Stimulated activated naive B cell treated with anti-CD40 and anti-IgM and Interleukin-4, amounts not matched to agents 10 μg/mL and 1 μg/mL and 100 μg/mL, for 72 hours (primary cell): ENCODE measurements around the gene SNRNP27.

Source experiments
- ATAC-seq, 2 donors: fragments of 150-1000 bp; cut with Tn5 transposase; replicated peaks; 2 replicates each; pipeline ENCODE4 v1.10.0; 2021; ENCODE audit warnings: moderate library complexity in 1 of 2
- DNase-seq: peaks from one replicate; pipeline ENCODE4 v3.0.0; 2021
- H3K27ac Mint-ChIP-seq: one replicate; pipeline ENCODE4 v1.8.0; 2022; ENCODE audit warnings: mild to moderate bottlenecking, mixed read lengths
- H3K27me3 Mint-ChIP-seq, 2 donors: one replicate each; pipeline ENCODE4 v1.8.0; 2022; ENCODE audit warnings: mixed read lengths in 2 of 2
- H3K36me3 Mint-ChIP-seq, 2 donors: one replicate each; pipeline ENCODE4 v1.8.0; 2022; ENCODE audit warnings: mixed read lengths in 2 of 2, mild to moderate bottlenecking in 1 of 2
- H3K4me1 Mint-ChIP-seq, 2 donors: one replicate each; pipeline ENCODE4 v1.8.0; 2022; ENCODE audit warnings: mixed read lengths in 2 of 2, mild to moderate bottlenecking in 1 of 2
- H3K4me3 Mint-ChIP-seq, 2 donors: one replicate each; pipeline ENCODE4 v1.8.0; 2022; ENCODE audit warnings: mild to moderate bottlenecking in 2 of 2, mixed read lengths in 2 of 2, moderate library complexity in 1 of 2
- H3K9me3 Mint-ChIP-seq, 2 donors: one replicate each; pipeline ENCODE4 v1.8.0; 2022; ENCODE audit warnings: mixed read lengths in 2 of 2, mild to moderate bottlenecking in 1 of 2

SNRNP27 gene

DNA sequence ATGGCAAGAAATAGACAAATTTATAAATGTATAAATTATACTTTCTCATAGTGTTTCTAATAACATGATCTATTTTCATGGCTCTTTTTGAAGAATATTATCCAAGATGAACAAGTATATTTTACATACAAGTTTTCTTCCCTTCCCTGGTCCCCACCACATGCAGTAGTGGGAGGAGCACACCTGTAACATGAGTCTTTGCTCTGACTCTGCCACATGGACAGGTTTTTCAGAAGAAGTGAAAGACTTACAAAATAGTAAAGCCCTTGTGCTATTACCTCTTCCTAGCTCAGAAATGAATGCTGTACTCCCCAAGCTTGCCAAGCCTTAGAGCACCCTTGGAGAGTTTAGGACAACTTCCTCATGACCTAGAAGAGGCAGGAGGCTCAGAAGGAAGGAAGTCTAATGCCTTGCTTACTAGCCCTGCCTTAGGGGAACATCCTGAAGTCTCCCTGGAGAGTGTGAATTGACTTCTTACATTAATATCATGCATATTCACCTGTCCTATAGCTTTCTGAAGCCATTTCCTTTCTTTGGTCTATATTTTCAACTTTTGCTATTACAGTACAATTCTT lies 39.6 kb downstream of the SNRNP27 start:
- ATAC-seq: no peak

DNA sequence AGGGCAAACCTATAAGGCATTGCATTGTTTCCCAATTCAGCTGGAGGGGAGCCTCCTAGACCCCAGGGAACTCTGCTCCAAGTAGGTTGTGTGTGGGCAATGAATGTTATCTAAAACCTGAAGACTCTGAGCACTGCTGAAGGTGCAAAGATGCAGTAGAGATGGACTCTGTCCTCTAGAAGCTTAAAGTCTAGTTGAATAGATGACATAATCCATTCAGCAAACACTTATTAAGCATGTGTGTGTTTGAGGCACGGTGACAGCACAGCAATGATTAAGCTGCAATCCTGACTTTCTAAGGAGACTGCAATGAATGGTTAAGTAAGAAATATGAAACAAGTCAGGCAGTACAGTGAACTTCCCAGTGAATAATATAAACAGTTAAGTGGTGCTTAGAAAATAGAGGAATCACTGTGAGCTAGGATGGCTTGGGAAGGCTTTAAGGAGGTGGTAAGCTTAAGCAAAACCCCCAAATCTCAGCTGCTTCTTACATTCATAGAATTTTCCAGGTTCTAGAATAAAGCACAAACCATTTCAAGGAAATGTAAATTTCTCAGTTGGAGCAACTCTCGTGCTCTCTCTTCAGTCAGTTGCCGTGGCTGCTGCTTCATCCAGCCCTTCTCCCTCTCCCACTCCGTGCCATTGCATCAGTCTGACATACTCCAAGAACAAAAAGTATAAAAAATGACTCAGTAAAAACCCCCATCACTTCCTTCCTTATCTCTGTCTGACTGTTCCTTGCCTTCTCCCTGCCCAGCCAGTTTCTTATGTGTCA lies 40.3 kb downstream of the SNRNP27 start:
- H3K27me3 Mint-ChIP-seq: no peaks in the 10 kb centered on the region
- peaks cover 40 to 50% of the 10 kb centered on the region in 2 donors for H3K36me3 Mint-ChIP-seq
- H3K4me3 Mint-ChIP-seq: no peak overlapping the region

More for the DNA sequence above, 39.6 kb downstream of the SNRNP27 start:
- no peak for DNase-seq
- no peaks in the 10 kb centered on the region for H3K9me3 Mint-ChIP-seq
- H3K36me3 Mint-ChIP-seq: peaks cover 36 to 47% of the 10 kb centered on the region in 2 donors
- H3K27ac Mint-ChIP-seq: no peak overlapping the region
- no peaks in the 10 kb centered on the region for H3K27me3 Mint-ChIP-seq
- H3K4me3 Mint-ChIP-seq: no peak overlapping the region
- H3K4me1 Mint-ChIP-seq: peaks cover 16 to 29% of the 10 kb centered on the region in 2 donors

DNA sequence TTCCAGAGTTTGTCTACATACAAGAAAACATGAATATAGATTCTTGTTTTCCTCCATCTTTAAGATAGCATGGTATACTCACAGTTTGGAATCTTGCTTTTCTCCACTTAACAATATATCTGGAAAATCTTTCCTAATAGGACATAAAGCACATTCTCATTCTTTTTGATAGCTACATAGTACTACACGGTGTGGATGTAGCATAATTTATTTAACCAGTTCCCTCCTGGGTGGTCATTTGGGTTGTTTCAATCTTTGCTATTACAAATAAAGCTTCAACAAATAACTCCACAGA lies 40.8 kb downstream of the SNRNP27 start:
- no peaks in the 10 kb centered on the region for H3K27me3 Mint-ChIP-seq
- H3K4me1 Mint-ChIP-seq: peaks cover 16 to 29% of the 10 kb centered on the region in 2 donors
- H3K4me3 Mint-ChIP-seq: no peak overlapping the region

More for the DNA sequence above, 40.3 kb downstream of the SNRNP27 start:
- ATAC-seq (peak; percentile 33 to 72), DNase-seq (no peak)
- Mint-ChIP-seq H3K4me1 (peaks cover 16 to 29% of the 10 kb centered on the region in 2 donors), H3K9me3 (no peaks in the 10 kb centered on the region), H3K27ac (no peak overlapping the region)

DNA sequence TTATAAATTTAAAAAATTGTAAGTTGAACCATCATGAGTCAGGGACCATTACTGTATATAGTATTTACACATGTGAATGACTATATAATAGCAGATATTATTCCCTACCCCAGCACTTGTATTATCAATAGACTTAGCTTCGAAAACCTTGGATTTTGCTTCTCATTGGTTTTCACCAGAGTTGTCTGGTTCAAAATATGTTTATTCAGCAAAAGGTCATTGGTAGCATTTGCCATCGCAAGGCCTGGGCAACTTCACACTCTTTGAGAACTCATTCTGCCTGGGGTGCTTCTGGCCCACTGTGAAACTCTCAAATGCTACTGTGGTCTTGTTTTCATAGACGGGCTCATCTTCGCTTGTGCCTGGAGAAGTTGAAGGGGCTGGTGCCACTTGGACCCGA lies 41.3 kb downstream of the SNRNP27 start:
- H3K27ac Mint-ChIP-seq: no peak overlapping the region
- peaks cover 16 to 28% of the 10 kb centered on the region in 2 donors for H3K4me1 Mint-ChIP-seq
- ATAC-seq (no peak), DNase-seq (no peak)
- peaks cover 45 to 53% of the 10 kb centered on the region in 2 donors for H3K36me3 Mint-ChIP-seq
- no peaks in the 10 kb centered on the region for H3K27me3 Mint-ChIP-seq
- no peaks in the 10 kb centered on the region for H3K9me3 Mint-ChIP-seq
- no peak overlapping the region for H3K4me3 Mint-ChIP-seq

More for the DNA sequence above, 40.8 kb downstream of the SNRNP27 start:
- no peak for ATAC-seq
- Mint-ChIP-seq H3K36me3 (peaks cover 43 to 50% of the 10 kb centered on the region in 2 donors), H3K27ac (no peak overlapping the region), H3K9me3 (no peaks in the 10 kb centered on the region)
- no peak for DNase-seq

DNA sequence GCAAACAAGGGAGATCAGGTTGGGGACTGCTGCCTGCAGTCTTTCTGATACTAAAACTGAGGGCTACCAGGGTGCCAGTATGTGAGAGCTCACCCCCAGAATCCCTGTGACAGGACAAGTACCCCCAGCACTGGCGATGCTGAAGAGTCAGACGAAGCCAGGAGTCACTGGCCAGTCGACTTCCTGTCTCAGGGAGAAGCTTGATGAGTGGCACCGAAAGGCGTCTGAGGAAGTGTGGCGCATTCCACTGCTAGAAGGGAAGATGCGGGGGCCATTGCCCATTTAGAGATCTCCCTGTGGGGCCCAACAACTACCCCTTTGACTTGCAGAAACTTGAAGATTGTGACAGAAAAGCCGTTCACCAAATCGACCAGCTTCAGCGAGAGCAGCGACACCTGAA lies 43.1 kb downstream of the SNRNP27 start:
- H3K9me3 Mint-ChIP-seq: no peaks in the 10 kb centered on the region
- H3K27ac Mint-ChIP-seq: no peak overlapping the region
- H3K36me3 Mint-ChIP-seq: peaks cover 45 to 52% of the 10 kb centered on the region in 2 donors
- ATAC-seq (no peak), DNase-seq (no peak)
- H3K27me3 Mint-ChIP-seq: no peaks in the 10 kb centered on the region
- no peak overlapping the region for H3K4me3 Mint-ChIP-seq
- H3K4me1 Mint-ChIP-seq: peaks cover 13 to 19% of the 10 kb centered on the region in 2 donors

DNA sequence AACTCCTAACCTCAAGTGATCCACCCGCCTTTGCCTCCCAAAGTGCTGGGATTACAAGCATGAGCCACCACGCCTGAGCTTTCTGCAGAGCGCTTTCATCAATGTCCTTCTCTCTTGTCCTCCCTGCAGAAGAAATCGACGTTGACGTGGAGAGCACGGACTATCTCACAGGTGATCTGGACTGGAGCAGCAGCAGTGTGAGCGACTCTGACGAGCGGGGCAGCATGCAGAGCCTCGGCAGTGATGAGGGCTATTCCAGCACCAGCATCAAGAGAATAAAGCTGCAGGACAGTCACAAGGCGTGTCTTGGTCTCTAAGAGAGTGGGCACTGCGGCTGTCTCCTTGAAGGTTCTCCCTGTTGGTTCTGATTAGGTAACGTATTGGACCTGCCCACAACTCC lies 44.2 kb downstream of the SNRNP27 start:
- Mint-ChIP-seq H3K9me3 (no peaks in the 10 kb centered on the region), H3K4me1 (peaks cover 9 to 14% of the 10 kb centered on the region in 2 donors), H3K27ac (no peak overlapping the region), H3K27me3 (no peaks in the 10 kb centered on the region), H3K36me3 (peaks cover 48 to 56% of the 10 kb centered on the region in 2 donors), H3K4me3 (no peak overlapping the region)
- DNase-seq: no peak
- no peak for ATAC-seq

DNA sequence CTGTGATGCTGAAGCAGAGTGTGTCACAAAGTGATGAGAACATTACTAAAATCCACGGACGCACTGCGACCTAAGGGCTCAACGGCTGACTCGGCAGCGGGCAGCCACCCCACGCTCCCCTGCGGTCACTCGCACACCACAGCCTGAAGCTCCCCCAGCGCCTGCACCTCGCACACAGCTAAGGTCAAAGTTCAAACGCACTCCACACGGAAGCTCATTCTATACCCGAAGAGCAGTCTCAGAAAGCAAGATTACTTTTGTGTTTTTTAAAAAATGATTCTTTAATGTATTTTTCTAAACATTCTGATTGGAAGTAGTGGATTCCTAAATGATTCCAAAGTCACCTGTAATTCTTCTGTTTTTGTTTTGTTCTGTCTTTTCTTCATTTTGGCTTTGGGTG lies 46.0 kb downstream of the SNRNP27 start:
- H3K4me1 Mint-ChIP-seq: no peaks in the 10 kb centered on the region
- ATAC-seq (no peak), DNase-seq (no peak)
- peaks cover 56 to 64% of the 10 kb centered on the region in 2 donors for H3K36me3 Mint-ChIP-seq
- H3K9me3 Mint-ChIP-seq: no peaks in the 10 kb centered on the region
- no peaks in the 10 kb centered on the region for H3K27me3 Mint-ChIP-seq
- no peak overlapping the region for H3K27ac Mint-ChIP-seq
- H3K4me3 Mint-ChIP-seq: no peak overlapping the region

DNA sequence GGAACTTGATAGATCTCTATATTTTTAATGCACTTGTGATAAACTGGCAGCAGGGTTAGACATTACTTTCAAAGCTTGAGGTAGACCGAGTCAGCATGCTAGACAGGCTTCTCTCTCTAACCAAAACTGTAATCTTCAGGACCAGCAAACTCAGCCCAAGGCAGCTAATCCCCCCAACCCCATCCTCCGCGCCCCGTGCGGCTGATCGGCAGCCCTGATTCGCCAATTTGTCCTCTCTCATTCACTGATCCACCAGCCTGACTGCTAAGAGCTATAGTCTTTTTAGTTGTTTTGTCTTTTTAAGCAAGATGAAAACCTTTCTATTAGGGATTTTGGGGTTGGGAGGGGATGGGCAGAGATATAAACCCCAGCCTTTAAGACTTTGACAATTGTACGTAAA lies 46.9 kb downstream of the SNRNP27 start:
- H3K9me3 Mint-ChIP-seq: no peaks in the 10 kb centered on the region
- peaks cover 0 to 3% of the 10 kb centered on the region in 2 donors for H3K27me3 Mint-ChIP-seq
- ATAC-seq (no peak), DNase-seq (no peak)
- H3K4me3 Mint-ChIP-seq: no peak overlapping the region
- peaks cover 0 to 2% of the 10 kb centered on the region in 2 donors for H3K4me1 Mint-ChIP-seq
- peaks cover 54 to 60% of the 10 kb centered on the region in 2 donors for H3K36me3 Mint-ChIP-seq
- no peak overlapping the region for H3K27ac Mint-ChIP-seq

DNA sequence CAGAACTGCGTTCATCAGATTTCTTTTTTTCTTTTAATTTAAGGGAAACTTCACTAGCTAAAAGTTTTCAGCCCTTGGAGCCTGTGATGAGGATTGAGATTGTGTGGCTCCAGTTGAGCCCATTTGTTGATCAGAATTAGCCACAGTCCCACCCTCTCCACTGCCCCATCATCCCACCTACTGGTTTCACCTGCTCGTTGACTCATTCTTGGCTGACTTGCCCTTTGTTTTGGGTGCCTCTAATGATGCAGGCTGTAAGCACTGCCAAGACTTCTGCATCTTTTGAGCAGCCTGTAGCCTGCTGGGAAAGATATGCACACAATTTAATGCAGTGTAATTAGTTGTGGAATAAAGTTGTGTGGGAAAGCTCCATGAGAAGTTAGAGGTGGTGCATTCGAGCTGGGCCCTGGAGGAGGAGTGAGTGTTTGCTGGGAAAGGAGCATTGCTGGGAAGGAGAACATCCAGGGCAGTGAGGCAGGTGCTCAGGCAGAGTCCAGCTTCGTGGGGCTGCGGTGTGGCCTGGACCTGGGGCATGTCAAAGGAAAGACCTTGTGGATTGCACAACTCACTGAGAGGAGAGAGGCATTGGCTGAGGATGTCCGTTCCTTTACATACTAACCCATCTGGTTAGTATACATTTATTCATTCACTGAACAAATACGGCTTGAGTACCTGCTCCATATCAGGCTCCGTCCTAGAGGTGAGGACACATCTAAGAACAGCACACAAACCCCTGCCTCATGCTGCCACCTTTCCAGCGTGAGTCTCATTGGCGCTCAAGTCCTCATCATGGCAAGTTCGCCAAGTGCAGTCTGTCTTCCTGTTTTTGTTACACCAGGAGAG lies 49.5 kb downstream of the SNRNP27 start:
- peaks cover 12 to 22% of the 10 kb centered on the region in 2 donors for H3K4me1 Mint-ChIP-seq
- peaks cover 6 to 10% of the 10 kb centered on the region in 2 donors for H3K27me3 Mint-ChIP-seq
- H3K9me3 Mint-ChIP-seq: no peaks in the 10 kb centered on the region
- peak overlapping the region; percentile 43 for H3K27ac Mint-ChIP-seq
- ATAC-seq (no peak), DNase-seq (no peak)
- no peak overlapping the region for H3K4me3 Mint-ChIP-seq
- H3K36me3 Mint-ChIP-seq: peaks cover 31 to 37% of the 10 kb centered on the region in 2 donors

DNA sequence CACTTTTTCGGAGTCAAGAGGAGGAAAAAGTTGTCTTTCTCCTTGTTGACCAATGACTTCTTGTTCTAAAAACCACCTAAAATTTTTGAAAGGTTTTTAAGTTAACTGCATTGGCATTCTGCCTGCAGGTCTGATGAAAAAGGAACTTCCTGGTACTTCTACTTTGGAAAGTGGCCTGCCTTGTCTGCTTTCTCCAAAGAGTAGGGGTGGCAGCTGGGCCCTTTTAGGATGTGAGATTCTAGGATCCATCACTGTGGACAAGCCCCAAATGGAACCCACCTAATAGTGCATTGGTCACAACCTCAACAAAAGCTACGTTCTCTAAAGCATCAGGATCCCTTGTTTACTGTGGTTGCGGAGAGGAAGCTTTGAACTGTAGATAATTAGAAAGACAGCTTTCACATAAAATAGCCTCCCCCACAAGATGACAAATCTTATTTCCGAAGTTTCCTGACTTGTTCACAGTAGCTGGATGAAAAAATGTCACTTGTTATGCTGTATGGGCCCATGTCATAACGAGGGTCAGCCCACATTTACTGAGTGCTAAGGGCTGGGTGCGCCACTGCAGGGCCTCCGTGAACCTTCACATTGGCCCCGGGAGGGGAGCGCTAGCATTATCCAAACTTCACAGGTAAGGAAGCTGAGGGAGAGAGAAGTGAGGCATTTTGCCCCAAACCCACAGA lies 50.2 kb downstream of the SNRNP27 start:
- peaks cover 9 to 13% of the 10 kb centered on the region in 2 donors for H3K27me3 Mint-ChIP-seq
- no peak overlapping the region for H3K4me3 Mint-ChIP-seq
- ATAC-seq (no peak), DNase-seq (no peak)
- H3K36me3 Mint-ChIP-seq: peaks cover 24 to 29% of the 10 kb centered on the region in 2 donors
- peak overlapping the region; percentile 43 for H3K27ac Mint-ChIP-seq
- H3K9me3 Mint-ChIP-seq: no peaks in the 10 kb centered on the region
- peaks cover 12 to 22% of the 10 kb centered on the region in 2 donors for H3K4me1 Mint-ChIP-seq

DNA sequence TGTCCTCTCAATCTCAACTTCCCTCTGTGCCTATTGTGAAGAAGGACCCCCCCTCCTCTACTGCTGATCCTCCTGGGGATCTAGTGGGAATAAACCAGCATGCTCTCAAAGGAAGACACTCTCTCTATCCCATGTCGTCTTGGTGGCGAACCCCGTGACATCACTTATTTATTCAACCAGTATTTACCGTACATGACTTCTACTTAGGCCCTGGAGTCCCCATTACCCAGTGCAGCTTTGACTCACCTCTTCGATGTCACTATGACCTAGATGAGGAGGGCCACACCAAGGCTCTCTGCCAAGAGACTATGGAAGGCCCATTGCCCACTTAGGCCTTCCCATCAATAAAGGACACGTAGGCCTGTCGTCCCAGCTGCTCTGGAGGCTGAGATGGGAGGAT lies 51.0 kb downstream of the SNRNP27 start:
- Mint-ChIP-seq H3K4me1 (peaks cover 12 to 22% of the 10 kb centered on the region in 2 donors), H3K27me3 (peaks cover 12 to 15% of the 10 kb centered on the region in 2 donors), H3K27ac (no peak overlapping the region)

DNA sequence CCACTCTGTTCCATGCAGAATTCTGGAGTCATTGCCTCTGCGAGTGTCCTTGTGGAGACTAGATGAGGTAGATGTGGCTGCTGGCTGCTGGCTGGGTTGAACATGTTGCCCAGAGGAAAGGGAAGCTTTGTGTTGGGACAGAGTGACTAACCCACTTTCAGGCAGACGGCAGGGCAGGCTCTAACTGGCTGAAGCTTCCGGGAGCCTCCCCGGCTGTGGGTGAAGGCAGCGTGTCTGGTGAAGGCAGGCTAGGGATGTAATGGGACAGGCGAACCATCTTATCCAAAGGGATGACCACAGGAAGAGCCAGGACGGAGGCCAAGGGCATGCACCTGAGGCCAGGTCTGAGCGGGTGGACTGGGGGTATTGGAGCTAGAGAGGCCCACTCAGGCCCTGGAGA lies 51.7 kb downstream of the SNRNP27 start:
- DNase-seq (no peak), ATAC-seq (no peak)
- H3K4me3 Mint-ChIP-seq: no peak overlapping the region
- peaks cover 18 to 23% of the 10 kb centered on the region in 2 donors for H3K36me3 Mint-ChIP-seq
- H3K27ac Mint-ChIP-seq: peak overlapping the region; percentile 47
- H3K4me1 Mint-ChIP-seq: peaks cover 12 to 22% of the 10 kb centered on the region in 2 donors
- H3K27me3 Mint-ChIP-seq: peaks cover 12 to 15% of the 10 kb centered on the region in 2 donors
- no peaks in the 10 kb centered on the region for H3K9me3 Mint-ChIP-seq

More for the DNA sequence above, 51.0 kb downstream of the SNRNP27 start:
- no peaks in the 10 kb centered on the region for H3K9me3 Mint-ChIP-seq
- ATAC-seq (no peak), DNase-seq (no peak)
- peaks cover 18 to 24% of the 10 kb centered on the region in 2 donors for H3K36me3 Mint-ChIP-seq
- H3K4me3 Mint-ChIP-seq: no peak overlapping the region

DNA sequence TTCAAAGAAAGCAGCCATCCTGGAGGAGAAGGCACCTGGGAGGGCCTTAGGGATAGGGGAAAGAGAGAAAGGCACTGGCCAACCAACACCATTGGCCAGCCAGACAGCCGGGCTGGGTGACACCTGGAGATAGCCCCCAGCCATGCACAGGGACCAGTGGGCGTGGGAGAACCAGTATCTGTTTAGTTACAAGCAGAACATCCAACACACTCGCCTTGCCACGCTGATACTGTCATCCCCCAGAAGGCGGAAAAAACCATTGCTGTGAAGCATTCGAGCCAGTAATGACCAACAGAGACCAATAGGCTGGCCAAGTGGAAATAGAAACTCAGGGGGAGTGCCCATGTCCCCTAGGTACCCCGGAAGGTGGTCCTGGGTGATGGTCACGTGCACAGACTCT lies 52.2 kb downstream of the SNRNP27 start:
- peak overlapping the region; percentile 47 for H3K27ac Mint-ChIP-seq
- H3K36me3 Mint-ChIP-seq: peaks cover 18% of the 10 kb centered on the region in 2 donors
- ATAC-seq (no peak), DNase-seq (no peak)
- H3K4me1 Mint-ChIP-seq: peaks cover 12 to 22% of the 10 kb centered on the region in 2 donors
- H3K27me3 Mint-ChIP-seq: peaks cover 12 to 15% of the 10 kb centered on the region in 2 donors
- no peak overlapping the region for H3K4me3 Mint-ChIP-seq
- no peaks in the 10 kb centered on the region for H3K9me3 Mint-ChIP-seq
